Adipocyte (in vitro differentiated cells): ENCODE data around the gene BRI3.
A peak's percentile ranks its signal among the peaks of the same experiment; 100 is the strongest.

Experiments
- DNase-seq: peaks from one replicate; pipeline ENCODE4 v3.0.0-alpha.2; 2015; ENCODE audit warnings: low read depth
- H3K27me3 ChIP-seq: replicated peaks from 2 replicates; pipeline ENCODE4 v1.7.0; 2013; ENCODE audit warnings: mild to moderate bottlenecking, low read length, moderate library complexity; ENCODE audit not compliant: control insufficient read depth, insufficient read depth
- H3K36me3 ChIP-seq: 2 replicates; pipeline ENCODE4 v1.7.0; 2013; ENCODE audit warnings: low read length, mild to moderate bottlenecking, moderate library complexity; ENCODE audit not compliant: control insufficient read depth, insufficient read depth, severe bottlenecking
- H3K4me1 ChIP-seq: 2 replicates; pipeline ENCODE4 v1.7.0; 2013; ENCODE audit warnings: mild to moderate bottlenecking, low read length, moderate library complexity; ENCODE audit not compliant: control insufficient read depth, insufficient read depth
- H3K4me3 ChIP-seq: 2 replicates; pipeline ENCODE4 v1.7.0; 2013; ENCODE audit warnings: mild to moderate bottlenecking, low read length, moderate library complexity
- H3K9ac ChIP-seq: 2 replicates; pipeline ENCODE4 v1.7.0; 2013; ENCODE audit warnings: mild to moderate bottlenecking, low read length, moderate library complexity
- H3K9me3 ChIP-seq: 2 replicates; pipeline ENCODE4 v1.7.0; 2013; ENCODE audit warnings: mild to moderate bottlenecking, low read length, moderate library complexity; ENCODE audit not compliant: control insufficient read depth

The BRI3 gene

GRCh38 chr7:98291717-98292116 lies 10.2 kb downstream of the BRI3 start:
- Histone ChIP-seq H3K9me3 (no peaks in the 10 kb centered on the region), H3K4me3 (no peak overlapping the region), H3K36me3 (peaks cover 62% of the 10 kb centered on the region)

DNA sequence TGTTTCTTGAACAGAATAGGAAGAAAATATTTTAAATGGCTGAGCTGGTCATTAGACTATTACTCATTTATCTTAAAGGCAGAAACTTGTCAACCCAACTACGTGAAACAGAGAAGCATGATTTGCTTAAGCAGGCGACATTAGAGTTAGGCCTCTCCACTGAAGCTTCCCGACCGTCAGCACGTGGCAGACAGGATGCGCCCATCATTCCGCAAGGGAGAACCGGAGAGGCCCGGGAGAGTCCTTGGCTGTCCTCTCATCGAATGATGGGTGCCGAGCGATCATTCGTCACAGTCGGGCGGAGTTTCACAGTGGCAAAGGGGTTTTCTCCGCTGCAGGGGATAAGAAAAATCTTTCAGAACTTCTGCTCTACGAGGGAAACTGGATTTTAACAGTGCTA lies 11.8 kb downstream of the BRI3 start:
- Histone ChIP-seq H3K4me1 (peaks cover 5% of the 10 kb centered on the region), H3K9me3 (no peaks in the 10 kb centered on the region), H3K9ac (no peak overlapping the region), H3K36me3 (peaks cover 54% of the 10 kb centered on the region), H3K4me3 (no peak overlapping the region), H3K27me3 (no peaks in the 10 kb centered on the region)
- DNase-seq = no peak

More at GRCh38 chr7:98291717-98292116, 10.2 kb downstream of the BRI3 start:
- H3K9ac ChIP-seq = no peak overlapping the region
- H3K4me1 ChIP-seq = peaks cover 15% of the 10 kb centered on the region
- no peaks in the 10 kb centered on the region for H3K27me3 ChIP-seq
- no peak for DNase-seq

DNA sequence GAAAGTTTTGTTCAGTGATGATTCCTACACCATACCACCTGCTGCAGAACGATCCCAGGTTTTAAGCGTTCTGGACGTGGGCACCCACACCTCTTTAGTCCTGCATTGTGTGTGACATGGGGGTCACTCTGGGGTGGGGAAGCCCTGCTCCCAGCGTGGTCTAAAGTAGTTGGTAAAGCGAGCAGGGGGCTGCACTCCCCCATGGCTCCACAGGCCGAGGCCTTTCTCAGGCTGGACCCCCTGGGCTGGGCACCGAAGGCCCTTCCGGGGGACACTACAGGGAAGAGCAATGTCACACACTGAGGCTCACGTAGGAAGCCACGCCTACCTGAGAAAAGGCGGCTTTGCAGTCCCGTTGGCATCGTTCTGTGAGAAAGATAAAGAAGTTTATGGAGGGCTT lies 12.3 kb downstream of the BRI3 start:
- Histone ChIP-seq H3K4me1 (peaks cover 5% of the 10 kb centered on the region), H3K36me3 (peaks cover 49% of the 10 kb centered on the region), H3K4me3 (no peak overlapping the region), H3K9ac (no peak overlapping the region), H3K9me3 (no peaks in the 10 kb centered on the region), H3K27me3 (no peaks in the 10 kb centered on the region)
- DNase-seq = no peak

- no peak for DNase-seq
- peaks cover 5% of the 10 kb centered on the region for H3K4me1 ChIP-seq
- H3K4me3 ChIP-seq = no peak overlapping the region
- H3K36me3 ChIP-seq = peaks cover 46% of the 10 kb centered on the region
- no peaks in the 10 kb centered on the region for H3K27me3 ChIP-seq
- H3K9ac ChIP-seq = peak overlapping the region; percentile 44
- H3K9me3 ChIP-seq = no peaks in the 10 kb centered on the region
Measured at GRCh38 chr7:98294326-98294725, 12.8 kb downstream of the BRI3 start.

DNA sequence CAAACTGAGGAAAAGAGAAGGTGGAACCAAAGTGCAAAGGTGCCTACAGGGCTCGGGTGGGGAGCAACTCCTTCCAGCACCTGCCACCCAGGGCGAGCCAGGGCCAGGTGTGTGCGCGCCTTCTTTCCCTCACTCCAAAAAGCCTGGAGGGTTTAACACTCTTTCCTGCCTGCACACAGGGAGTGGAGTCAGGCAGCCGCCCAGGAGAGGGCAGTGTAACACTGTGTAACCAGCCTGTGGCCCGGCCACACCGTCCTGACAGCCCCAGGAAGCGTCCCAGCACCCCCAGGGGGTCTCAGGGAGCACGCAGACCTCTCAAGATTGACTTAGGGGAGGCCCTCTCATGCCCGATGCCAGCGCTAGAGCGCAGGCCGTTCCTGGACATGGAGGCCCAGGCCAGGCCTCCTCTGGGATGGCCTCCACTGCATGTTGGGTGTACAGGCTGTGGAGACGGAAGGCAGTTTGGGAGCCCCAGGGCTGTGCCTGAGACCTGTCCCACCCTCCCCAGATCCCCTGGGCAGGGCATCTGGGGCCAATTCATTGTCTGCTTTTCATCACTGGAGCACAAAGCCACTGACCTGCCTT lies 13.4 kb downstream of the BRI3 start:
- no peak overlapping the region for H3K4me3 ChIP-seq
- H3K9me3 ChIP-seq = no peaks in the 10 kb centered on the region
- H3K4me1 ChIP-seq = peaks cover 5% of the 10 kb centered on the region
- peaks cover 43% of the 10 kb centered on the region for H3K36me3 ChIP-seq
- DNase-seq = peak; percentile 65
- H3K9ac ChIP-seq = peak overlapping the region; percentile 44
- H3K27me3 ChIP-seq = no peaks in the 10 kb centered on the region

- Histone ChIP-seq H3K36me3 (peaks cover 40% of the 10 kb centered on the region), H3K27me3 (no peaks in the 10 kb centered on the region), H3K4me1 (peaks cover 5% of the 10 kb centered on the region), H3K9me3 (no peaks in the 10 kb centered on the region), H3K4me3 (no peak overlapping the region), H3K9ac (no peak overlapping the region)
- no peak for DNase-seq
Measured at GRCh38 chr7:98295467-98296192, 14.1 kb downstream of the BRI3 start.

- no peaks in the 10 kb centered on the region for H3K27me3 ChIP-seq
- H3K9ac ChIP-seq = no peak overlapping the region
- peaks cover 28% of the 10 kb centered on the region for H3K36me3 ChIP-seq
- no peak for DNase-seq
- H3K4me3 ChIP-seq = no peak overlapping the region
- H3K9me3 ChIP-seq = no peaks in the 10 kb centered on the region
- H3K4me1 ChIP-seq = peaks cover 5% of the 10 kb centered on the region
Measured at GRCh38 chr7:98296833-98297232, 15.3 kb downstream of the BRI3 start.

- H3K27me3 ChIP-seq = no peaks in the 10 kb centered on the region
Measured at GRCh38 chr7:98297626-98298286, 16.3 kb downstream of the BRI3 start.

GRCh38 chr7:98300595-98301372 lies 19.3 kb downstream of the BRI3 start:
- Histone ChIP-seq H3K4me1 (no peaks in the 10 kb centered on the region), H3K4me3 (no peak overlapping the region), H3K27me3 (no peaks in the 10 kb centered on the region), H3K9ac (no peak overlapping the region), H3K36me3 (no peaks in the 10 kb centered on the region), H3K9me3 (no peaks in the 10 kb centered on the region)
- no peak for DNase-seq

More at GRCh38 chr7:98297626-98298286, 16.3 kb downstream of the BRI3 start:
- H3K4me3 ChIP-seq = no peak overlapping the region
- H3K36me3 ChIP-seq = peaks cover 19% of the 10 kb centered on the region
- no peaks in the 10 kb centered on the region for H3K9me3 ChIP-seq
- peaks cover 5% of the 10 kb centered on the region for H3K4me1 ChIP-seq
- no peak overlapping the region for H3K9ac ChIP-seq
- no peak for DNase-seq

- H3K9me3 ChIP-seq = no peaks in the 10 kb centered on the region
- H3K27me3 ChIP-seq = no peaks in the 10 kb centered on the region
- H3K9ac ChIP-seq = no peak overlapping the region
- H3K4me3 ChIP-seq = no peak overlapping the region
- H3K4me1 ChIP-seq = no peaks in the 10 kb centered on the region
- peaks cover 6% of the 10 kb centered on the region for H3K36me3 ChIP-seq
- no peak for DNase-seq
Measured at GRCh38 chr7:98301693-98302470, 20.4 kb downstream of the BRI3 start.
